ENCODE data around the gene SLC26A2.
"Not testable (repeated sequence)": the region's sequence is repeated elsewhere in the genome, so short reads cannot be mapped to it uniquely, and the experiment has no call there.

The SLC26A2 gene

GRCh38 chr5:150007050-150007449 lies 46.5 kb downstream of the SLC26A2 start:
- DNase-seq = no peak

DNA sequence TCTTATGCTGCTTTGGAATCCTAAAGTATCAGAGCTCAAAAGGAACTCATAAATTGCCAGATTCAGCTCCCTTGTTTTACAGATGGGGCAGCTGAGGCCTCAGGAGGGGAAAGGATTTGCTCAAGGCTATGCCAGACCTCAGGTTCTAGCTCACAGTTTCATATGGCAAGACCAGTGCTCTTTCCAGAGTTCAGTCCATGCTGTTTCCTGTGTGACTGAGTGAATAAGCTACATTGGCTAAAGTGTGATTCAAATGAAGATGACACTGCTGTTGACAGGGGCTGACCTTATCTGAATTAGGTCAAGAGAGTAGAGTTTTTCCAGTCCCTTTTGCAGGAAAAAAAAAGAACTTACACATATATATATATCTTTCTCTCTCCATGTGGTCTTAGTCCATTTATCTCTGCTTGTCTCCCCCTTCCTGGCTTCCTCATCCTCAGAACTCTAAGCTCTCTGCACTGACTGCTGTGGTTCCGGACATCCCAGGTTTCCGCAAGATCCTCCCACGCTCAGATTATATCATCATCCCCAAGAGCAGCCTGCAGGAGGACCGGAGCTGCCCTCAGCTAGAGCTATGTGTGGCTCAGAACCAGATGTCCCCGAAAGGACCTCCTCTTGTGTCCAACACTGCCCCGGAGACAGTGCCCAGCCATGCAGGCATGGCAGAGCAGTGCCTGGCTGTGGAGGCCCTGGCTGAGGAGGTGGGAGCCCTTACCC lies 49.3 kb downstream of the SLC26A2 start:
- DNase-seq = no peak

DNA sequence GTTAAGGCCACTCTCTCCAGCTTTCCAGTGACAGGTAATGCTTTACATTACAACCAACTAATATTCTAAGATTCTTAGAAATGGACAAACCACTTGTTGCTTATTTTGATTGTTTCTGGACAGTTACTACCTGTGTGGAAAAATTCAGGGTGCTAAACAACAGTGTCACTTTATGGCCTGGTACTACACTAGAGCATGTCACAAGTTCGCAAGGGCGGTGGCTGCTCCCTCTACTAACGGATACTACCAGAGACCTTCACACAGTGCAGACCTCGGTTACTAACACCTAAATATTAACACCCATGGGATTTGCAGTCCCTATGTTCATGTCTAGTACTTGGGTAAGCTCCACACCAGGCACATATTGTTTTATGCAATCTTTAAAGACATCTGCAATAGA lies 53.4 kb downstream of the SLC26A2 start:
- no peak for DNase-seq

GRCh38 chr5:150014456-150014855 lies 53.9 kb downstream of the SLC26A2 start:
- DNase-seq = no peak

DNA sequence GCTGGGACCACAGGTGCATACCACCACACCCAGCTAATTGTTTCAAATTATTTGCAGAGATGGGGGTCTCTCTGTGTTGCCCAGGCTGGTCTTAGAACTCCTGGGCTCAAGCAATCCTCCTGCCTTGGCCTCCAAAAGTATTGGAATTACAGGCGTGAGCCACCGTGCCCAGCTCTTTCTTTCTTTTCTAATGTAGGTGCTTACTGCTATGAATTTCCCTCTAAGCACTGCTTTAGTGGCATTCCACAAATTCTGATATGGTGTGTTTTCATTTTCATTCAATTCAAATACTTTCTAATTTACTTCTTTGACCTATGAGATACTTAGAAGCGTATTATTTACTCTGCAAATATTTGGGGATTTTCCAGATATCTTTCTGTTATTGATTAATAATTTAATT lies 54.9 kb downstream of the SLC26A2 start:
- DNase-seq = no peak

GRCh38 chr5:150016537-150016936 lies 56.0 kb downstream of the SLC26A2 start:
- no peak for DNase-seq

- DNase-seq = no peak
Observed at GRCh38 chr5:150017226-150018005, 56.9 kb downstream of the SLC26A2 start.

GRCh38 chr5:150020249-150020648 lies 59.7 kb downstream of the SLC26A2 start:
- no peak for DNase-seq

DNA sequence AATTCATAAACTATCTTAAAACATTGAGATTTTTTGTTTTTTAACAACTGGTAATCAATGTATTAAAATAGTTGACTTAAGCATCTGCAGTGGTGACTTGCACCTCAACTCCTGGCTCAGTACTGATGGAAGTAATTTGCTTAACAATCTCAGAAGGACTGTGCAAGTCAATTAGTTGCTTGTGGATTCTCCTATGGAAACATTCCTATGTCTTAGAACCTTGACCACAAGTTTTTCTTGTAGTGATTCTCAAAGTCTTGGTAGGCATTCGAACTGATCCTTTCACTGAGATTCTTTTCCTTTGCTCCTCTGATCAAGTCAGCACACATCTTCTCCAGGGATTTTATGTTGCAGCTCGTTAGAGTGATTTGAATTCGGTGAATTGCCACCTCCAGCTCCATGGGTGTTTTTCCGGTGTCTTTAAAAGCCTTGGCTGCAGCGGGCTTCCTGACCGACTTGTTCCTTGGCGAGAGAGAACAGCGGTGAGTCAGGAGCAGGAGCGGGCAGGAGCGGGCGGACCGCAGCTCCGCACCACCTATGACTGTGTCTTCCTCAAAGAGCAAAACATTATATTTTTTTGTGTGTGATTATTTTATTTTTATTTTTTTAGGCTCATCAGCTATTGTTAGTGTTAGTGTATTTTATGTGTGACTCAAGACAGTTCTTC lies 61.1 kb downstream of the SLC26A2 start:
- DNase-seq = no peak

DNA sequence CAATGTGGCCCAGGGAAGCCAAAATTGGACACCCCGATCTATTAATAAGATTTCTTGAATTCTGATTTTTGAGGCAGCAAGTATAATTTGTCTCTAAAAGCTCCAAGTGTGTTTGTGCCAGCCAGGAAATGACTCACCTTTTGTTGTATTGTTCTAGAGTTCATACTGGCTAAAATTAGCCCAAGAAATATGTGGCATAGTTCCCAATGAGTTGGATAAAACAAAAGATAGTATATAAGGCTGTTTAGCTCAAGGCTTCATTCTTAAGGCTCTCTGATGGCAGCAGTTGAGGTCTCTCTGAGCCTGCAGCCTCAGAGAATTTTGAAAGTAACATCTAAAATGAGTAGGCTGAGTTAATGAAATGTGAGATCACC lies 61.6 kb downstream of the SLC26A2 start:
- DNase-seq = no peak

DNA sequence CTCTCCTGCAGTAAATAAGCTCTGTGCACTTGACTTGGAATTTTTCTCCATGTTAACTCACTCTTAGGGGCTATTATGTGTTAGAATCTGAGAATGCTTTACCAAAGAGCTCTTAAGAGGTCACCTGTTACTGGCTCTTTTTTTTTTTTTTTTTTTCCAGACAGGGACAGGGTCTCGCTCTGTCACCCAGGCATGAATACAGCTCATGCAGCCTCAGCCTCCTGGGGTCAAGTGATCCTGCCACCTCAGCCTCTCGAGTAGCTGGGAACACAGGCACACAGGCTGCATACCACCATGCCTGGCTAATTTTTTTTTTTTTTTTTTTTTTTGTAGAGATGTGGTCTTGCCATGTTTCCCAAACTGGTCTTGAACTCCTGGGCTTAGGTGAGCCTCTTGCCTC lies 62.1 kb downstream of the SLC26A2 start:
- DNase-seq = no peak

GRCh38 chr5:150023136-150023535 lies 62.6 kb downstream of the SLC26A2 start:
- no peak for DNase-seq

- DNase-seq = no peak
Observed at GRCh38 chr5:150024346-150024984, 63.9 kb downstream of the SLC26A2 start.

DNA sequence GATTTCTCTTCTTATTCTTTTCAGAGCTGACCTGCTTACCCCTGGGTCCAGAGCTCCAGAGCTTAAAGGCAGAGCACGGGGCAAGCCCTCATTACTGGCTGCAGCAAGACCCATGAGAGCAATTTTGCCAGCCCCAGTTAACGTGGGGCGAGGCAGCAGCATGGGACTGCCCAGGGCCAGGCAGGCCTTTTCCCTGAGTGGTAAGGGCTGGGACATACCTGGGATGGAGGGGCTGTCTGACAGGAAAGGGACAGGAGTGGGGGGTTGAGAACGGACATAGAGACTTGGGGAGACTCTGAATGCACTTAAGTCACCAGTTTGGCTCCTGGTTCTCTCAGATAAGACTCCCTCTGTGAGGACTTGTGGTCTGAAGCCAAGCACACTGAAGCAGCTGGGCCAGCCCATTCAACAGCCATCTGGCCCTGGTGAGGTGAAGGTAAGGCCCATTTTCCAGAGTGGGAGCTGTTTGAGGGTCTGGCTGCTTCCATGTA lies 66.2 kb downstream of the SLC26A2 start:
- no peak for DNase-seq

GRCh38 chr5:150028047-150028446 lies 67.5 kb downstream of the SLC26A2 start:
- not testable (repeated sequence) for DNase-seq

DNA sequence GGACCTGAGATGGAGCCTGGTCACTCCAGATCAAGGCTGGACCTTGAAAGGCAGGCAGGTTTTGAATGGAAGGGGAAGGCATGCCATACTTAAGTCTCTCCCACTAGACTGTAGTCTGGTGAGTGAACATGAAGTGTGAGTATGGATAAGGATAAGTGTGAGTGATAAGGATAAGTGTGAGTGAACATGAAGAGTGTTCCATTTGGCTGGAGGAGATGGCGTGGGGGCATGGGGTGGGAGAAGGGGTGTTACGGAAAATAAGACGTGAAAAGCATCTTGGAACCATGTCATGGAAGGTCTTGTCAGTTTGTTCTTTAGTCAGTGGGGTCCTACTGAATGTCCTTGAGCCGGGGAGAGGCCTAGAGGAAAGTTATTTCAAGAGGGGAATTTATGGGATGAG lies 72.8 kb downstream of the SLC26A2 start:
- no peak for DNase-seq

DNA sequence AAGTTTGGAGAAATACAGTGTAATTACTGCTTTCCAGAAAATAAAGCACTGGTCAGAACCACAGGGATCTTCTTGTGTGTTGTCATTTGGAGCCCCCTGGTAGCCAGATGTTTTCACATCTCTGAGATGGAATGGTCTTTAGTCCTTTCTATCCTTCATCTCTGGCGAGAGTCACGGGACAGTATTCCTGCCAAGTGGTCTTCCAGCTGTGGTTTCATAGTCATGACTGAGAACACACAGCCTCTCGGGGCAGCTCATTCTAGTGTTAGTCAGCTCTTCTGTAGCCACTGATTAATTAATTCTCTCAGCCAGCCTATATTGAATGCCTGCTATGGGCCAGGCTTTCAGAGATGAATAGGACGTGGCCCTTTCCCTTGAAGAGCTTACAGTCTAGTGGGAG lies 74.1 kb downstream of the SLC26A2 start:
- DNase-seq = no peak

GRCh38 chr5:150035139-150035895 lies 74.8 kb downstream of the SLC26A2 start:
- DNase-seq = no peak

DNA sequence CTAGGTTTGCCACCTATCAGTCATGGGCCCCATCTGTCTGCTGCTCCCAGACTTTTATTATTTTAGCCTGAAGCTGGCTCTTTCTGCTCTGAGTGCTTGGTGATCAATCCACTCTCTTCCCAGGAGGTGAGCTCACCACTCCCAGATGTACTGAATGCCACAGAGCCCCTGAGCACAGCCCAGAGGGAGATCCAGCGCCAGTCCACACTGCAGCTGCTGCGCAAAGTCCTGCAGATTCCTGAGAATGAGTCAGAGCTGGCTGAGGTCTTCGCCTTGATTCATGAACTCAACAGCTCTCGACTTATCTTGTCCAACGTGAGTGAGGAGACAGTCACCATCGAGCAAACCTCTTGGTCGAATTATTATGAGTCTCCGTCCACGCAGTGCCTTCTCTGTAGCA lies 76.0 kb downstream of the SLC26A2 start:
- no peak for DNase-seq
